HG03457 (cell line): ENCODE results near the gene CDYL.

Experiments
- ATAC-seq: cut with Tn5 transposase; IDR thresholded peaks from one replicate; pipeline ENCODE4 v1.9.1; 2021; ENCODE audit warnings: moderate number of reproducible peaks; ENCODE audit not compliant: unreplicated experiment

The CDYL gene

DNA sequence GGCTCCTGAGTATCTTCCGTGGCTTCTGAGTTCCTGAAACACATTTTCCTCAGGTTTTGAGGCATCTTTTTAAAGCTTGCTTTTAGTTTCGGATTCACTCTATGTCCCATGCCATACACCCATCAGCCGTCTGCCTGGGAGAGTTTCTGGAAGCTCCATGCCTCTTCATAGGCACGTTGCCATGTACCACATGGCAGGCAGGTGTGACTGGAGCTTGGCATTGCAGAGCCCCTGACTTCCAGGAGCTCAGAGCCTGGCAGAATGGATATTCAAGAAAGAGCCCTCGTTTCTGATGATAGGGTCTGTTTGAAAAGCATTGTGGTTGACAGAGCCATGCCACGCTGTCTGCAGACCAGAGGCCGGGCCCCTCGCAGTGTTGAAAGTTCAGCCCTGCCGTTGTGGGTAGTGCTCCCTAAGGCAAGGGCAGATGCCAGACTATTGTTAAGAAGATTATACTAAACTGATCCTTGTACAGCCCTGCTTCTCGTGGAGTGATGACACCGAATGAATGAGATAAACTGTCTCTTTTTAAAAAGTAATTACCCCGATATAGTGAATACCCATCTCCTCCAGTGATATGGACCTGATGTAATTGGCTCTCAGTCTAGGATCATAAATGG is 127.7 kb downstream of the CDYL start:
- no peak for ATAC-seq

DNA sequence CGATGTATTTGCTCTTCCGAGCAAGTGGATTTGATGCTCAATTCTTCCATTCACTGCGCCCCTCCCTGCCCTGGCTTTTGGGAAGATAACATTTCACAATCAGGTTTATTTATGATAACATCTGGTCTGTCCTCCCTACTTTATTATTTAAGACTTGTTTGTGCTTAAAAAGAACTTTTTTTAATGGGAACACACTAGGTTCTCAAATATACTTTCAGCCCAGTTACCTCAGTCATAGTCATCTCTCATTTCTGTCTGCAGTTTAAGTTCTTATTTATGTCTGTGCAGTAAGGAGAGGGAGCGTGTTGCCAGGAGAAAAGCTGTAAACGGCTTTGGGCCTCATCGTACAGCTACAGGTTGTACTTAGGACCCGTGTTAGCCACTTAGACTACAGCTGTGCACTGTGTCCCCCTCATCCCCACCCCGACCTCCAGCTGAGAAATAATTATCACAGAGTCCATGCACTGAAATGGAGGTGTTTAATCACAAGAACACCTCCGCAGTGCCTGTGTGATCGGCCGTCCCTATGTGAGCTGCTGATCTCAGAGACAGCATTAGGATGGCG is 128.3 kb downstream of the CDYL start:
- no peak for ATAC-seq

DNA sequence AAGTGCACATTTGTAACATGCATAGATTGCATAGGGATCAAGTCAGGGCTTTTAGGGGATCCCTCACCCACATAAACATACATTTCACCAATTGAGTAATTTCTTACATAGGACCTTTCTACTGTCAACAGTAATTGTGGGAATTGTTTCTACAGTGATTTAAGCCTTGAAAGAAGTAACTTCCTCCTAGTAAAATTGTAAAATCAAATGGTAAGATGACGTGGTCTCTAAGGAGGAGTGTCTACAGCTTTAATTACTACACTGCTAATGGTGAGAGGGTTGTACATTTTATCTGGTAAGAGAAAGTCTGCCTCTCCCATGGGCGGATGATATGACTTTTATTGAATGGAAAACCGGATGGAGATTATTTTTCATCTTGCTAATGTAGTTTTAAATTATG is 129.6 kb downstream of the CDYL start:
- no peak for ATAC-seq

DNA sequence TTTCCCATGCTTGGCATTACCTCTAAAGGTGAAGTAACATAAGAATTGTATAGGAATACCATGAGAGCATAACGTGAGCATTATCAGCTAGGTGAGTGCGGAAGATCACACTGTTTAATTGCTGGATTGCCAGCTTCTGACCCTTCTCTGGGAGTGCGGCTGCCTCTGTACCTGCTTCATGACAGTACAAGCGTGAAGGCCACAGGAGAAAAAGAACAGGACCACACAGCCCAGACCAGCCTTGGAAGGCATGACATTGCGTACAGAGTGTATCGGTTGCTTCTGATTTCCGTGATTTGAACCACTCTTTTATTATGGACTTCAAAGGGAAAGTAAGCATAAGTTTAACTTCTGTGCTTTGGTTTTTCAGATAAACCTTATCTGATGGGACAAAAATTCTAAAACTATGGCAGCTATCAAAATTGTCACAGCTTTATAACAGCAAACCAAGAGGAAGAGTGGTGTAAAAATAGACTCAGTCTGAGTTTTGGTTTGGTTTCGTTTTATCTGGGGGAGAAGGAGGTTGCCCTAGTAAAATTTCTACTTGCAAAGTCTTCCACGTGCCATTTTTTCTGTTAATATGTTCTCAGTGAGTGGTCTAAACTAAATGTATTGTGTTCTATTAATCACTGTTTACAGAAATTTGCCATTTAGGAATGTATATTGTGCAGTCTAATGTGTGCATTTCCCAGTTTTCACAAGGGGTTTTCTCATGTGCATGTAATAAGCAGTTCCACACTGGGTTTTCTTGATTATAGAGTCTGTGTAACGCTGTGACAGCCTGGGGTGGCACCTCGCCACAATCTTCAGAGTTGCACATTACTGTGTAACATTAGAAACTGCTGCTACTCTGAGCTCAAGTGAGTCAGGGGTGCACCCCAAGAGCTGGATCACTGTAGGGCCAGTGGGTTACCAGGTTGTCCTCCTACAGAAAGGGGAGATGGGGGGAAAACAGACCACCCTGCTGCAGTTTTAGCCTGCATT is 130.4 kb downstream of the CDYL start:
- ATAC-seq: no peak

DNA sequence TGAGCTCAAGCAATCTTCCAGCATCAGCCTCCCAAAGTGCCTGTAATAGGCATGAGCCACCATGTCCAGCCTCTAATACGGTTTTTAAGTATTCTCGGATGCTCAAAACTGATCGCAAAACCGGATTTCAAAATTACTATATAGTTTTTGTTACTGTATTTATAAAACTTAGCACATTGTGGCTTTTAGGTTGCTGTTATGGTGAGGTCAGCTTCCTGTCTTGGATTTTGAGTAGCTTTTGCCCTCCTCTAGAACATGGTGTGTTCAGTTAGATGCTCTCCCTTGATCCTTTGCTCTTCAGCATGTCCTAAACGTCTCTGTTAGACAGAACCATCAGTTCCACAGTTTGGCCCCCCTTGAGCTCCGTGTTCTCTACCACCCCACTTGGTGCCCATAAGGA is 131.4 kb downstream of the CDYL start:
- ATAC-seq: no peak

DNA sequence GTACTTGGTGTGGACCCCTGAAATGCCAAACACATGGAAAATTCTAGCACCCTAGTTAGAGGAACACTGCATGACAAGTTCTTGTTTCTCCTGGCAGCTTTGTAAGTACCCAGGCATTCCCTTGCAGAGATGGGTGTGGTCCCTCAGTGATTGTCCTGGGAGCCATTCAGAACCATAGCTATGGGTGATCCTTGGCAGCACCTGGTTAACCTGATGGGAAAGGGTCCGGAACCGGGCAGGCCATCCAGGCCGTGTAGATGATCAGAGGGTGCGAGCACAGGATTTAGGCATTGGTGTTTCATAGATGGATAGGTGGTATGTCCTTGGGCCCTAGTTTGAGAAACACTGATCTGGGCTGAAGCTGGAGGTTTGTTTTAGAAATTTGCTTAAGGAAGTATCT is 131.9 kb downstream of the CDYL start:
- no peak for ATAC-seq

DNA sequence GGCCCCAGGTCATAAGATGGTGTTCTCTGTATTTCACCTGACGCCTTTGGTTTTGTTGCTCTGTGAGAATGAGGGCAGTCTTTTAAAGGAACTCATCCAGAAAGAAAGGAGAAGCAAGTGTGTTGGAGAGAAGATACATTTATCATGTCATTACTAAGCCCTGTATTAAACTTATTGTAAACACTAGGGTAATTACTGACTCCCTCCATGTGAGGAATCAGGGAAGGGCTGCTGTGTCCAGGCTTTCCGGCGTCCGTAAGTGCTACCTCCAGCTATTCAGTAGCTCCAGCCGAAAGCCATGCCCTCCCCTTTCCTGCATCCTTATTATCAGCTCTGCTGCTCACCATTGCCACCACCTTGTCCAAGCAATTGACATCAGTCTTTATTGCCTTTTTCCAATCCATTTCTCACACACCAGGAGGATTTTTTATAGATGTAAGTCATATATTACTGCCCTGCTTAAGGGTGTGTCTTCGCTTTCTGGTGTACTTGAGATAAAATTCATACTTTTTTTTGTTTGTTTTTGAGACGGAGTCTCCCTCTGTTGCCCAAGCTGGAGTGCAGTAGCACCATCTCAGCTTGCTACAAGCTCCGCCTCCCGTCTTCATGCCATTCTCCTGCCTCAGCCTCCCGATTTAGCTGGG is 133.0 kb downstream of the CDYL start:
- no peak for ATAC-seq

DNA sequence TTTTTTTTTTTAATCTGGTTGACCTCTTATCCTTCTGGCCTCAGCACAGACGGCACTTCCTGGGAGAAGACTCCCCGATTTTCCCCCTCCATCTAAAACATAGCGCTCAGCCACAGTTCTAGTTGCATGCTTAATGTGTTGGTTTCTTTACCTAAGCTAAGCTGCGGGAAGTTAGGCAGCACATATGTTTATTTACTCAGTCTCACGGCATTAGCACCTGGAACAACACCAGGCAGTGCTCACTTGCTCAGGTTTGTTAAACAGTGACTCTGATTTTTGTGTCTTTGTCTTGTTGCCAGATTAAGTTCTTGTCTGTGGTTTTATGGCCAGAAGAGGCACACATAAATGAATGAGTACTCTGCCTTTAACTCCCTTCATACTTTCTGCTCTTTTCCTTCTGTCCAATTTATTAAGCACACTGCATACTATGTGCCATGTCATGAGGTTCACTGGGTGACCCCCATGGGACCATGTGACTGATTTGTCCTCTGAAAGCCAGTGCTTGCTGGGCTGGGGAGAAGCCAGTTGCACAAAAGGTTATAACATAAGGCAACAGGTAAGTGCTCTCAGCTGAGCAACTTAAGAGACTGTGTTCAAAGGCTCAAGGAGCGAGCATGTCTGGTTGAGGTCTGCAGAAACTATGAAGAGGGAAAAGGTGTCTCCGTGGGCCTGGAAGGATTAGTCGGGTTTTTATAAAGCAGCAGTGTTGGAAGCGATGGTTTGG is 134.0 kb downstream of the CDYL start:
- no peak for ATAC-seq

DNA sequence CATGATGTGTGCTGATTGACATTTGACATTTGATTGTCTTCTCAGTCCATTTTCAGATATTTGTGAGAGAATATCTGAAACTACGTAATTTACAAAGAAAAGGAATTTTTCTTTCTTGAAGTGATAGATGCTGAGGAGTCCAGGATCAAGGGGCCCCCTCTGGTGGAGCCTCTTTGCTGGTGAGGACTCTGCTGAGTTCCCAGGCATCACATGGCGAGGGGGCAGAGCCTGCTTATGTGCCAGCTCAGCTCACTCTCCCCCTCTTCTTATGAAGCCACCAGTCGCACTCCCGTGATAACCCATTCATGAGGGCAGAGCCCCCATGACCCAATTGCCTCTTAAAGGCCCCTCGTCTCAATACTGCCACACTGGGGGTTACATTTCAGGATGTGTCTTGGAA is 136.4 kb downstream of the CDYL start:
- no peak for ATAC-seq

DNA sequence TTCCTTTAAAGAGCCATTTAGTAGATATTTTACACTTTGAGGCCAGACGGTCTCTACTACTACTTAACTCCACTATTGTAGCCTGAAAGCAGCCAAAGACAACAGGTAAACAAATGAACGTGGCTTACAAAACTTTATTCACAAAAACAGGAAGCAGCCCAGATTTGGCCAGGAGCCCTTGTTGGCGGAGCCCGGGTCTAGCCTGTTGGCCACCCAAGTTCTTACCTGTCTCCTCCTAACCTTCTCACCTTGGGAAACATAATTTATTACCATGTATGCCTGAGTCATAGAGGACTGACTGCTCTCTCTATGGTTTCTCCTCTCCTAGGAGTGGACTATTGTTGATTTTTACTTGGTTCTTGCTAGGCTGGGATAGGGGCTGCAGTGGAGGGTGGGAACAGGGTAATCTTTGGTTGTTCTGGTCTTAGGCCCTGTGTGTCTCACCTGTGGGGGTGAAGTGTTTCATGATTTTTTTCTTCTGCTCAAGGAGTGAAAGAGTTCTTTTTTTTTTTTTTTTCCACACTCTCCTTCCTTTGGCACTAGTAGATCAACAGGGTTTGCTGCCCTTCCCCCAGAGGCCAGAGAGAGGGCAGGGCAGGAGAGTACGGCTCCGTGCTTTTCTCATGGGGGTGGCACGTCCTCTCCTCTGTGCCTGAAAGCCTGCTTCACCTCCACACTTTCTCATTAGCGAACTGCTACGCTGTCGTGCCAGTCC is 137.7 kb downstream of the CDYL start:
- ATAC-seq: no peak

DNA sequence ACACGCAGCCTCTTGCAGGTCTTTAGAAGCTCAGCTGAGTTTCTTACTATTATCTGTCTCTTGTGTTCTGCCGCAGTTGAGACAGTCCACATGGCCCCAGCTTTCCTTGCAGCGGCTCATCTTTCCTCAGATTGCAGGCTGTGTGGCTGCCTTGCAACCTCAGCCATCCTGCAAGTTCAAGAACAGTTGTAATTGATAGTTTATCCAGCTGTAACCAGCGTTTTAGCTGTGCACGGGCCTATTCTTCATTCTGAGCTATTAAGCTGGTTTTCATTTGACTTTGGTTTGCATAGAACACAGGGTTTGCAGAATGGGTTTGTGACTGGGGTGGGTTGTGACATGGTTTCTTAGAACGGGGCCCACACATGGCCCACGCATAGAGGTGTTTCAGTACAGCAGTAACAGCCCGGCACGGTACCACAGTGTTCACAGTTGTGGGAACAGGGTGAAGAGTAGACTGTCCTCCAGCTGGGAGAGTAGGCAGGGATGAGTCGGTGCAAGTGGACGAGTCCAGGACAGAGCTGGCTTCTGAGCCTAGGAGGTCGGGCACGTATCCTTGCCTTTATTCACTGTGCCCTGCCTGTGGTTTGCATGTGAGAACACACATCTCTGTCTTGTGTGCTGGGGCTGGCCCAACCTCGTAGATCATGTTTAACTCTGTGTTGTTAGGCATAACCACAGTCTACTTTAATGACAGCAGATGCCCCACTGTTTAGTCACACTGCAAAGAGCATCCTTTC is 138.4 kb downstream of the CDYL start:
- no peak for ATAC-seq

DNA sequence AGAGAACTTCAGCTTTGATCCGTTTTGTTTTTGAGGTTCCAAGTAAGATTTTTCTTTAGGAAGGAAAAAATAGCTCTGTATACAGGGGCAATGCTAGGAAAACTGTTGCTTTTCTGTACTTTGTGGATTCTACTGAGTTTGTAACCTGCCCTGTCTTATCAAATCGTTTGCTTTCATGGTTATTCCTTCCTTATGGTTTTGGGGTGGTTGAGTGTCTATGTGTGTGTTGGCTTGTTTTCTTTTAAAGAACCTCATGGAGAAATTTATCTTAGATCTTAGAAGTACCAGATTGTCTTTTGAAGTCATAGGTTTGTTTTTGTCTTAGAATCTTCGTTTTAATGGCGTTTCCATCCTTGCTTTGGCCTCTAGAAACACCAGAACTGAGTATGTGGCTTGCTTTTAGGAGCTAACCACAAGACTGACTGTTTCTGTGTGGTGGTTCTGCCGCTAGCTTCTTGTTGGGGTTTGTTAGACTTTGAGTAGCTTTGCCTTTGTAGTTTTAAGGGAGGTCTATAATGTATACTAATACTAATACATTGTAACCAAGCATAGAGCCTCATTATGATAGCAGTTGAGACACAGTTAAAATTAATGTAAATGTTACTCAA is 140.9 kb downstream of the CDYL start:
- no peak for ATAC-seq

DNA sequence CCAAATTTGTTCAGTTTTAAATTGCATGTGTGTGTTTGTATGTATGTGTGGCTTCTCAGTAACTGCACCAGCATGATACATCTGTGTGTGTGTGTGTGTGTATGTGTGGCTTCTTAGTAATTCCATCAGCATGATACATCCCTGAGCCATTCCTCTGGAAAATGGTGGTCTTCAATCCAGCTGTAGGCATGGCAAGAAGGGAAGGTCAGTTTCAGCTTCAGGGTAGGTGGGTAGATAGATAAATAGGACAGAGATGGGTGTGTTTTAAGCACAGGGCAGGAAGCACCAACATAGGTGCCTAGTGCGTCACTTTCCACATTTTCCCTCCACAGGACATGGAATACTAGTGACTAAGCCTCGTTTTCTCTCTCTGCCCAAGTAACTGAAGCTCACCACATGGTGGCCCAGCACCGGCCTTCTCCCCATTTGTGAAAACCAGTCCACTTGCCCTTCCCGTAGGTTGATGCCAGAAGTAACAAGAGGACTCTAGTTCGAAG is 144.8 kb downstream of the CDYL start:
- no peak for ATAC-seq

DNA sequence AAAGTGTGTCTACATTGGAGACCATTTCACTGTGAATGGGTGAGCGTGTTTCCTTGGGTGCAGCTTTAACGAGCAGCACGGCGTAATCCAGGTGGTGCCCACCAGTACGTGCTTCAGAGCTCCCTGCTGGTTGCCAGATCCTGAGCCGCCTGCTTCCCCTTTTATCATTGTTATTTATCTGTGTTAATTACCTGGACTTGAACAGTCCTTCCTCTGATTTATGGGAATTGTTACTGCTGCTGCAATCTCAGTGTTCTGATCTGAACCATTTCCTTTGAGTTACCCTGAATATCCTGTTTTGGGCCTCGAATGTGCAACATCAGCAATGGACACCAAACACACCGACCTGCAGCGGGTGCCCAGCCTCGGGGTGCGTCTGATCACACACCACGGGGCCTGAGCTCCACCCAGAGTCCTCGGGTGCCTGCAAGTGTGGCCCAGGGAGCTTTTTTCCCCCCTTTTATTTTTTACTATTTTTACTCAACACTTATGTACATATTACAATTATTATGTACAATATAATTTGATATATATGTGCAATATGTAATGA is 146.4 kb downstream of the CDYL start:
- ATAC-seq: no peak

DNA sequence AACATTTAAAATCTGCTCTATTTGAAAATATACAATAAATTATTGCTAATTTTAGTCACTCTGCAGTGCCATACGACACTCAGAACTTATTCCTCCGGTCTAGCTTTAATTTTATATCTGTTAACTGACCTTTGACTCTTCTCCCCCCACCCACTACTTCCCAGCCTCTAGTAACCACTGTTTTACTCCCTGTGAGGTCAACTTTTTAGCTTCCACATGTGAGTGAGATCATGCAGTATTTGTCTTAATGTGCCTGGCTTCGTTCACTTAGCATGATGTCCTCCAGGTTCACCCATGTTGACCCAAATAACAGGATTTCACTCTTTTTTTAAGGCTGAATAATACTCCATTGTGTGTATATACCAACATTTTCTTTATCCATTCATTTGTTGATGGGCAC is 146.9 kb downstream of the CDYL start:
- ATAC-seq: no peak

DNA sequence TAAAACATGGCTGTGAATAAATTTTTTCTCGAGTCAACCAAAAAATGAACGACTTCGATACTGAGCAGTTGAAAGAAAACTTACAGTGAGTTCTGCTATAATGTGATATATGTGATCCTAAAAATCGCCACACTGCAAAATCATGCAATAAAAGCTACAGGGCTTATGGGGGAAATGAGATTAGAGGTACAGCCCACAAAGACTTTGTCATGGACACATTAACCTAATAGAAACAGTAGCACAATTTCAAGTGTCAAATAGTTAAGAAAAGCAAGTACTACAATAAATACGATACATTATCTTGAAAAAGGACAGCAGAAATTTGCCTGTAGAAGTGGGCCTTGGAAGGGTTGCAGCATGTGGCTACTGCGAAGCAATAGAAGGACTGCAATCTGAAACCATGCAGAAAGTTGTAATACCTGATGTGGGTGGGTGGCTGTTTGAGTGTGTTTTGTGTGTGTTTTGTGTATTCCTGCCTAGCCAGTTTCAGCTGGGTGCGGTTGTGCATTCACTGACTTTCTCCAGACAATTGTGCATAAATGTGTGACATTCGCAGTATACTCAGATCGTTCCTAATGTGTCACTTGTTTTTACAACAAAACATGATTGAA is 148.6 kb downstream of the CDYL start:
- ATAC-seq: no peak

DNA sequence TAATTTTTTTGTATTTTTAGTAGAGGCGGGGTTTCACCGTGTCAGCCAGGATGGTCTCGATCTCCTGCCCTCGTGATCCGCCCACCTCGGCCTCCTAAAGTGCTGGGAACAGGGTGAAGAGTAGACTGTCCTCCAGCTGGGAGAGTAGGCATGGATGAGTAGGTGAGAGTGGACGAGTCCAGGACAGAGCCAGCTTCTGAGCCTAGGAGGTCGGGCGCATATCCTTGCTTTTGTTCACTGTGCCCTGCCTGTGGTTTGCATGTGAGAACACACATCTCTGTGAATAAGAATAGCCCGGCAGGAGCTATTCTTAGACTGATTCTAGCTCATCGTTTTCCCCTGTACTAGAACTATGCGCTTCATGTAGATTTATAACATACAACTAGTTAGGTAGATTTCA is 149.4 kb downstream of the CDYL start:
- ATAC-seq: no peak

DNA sequence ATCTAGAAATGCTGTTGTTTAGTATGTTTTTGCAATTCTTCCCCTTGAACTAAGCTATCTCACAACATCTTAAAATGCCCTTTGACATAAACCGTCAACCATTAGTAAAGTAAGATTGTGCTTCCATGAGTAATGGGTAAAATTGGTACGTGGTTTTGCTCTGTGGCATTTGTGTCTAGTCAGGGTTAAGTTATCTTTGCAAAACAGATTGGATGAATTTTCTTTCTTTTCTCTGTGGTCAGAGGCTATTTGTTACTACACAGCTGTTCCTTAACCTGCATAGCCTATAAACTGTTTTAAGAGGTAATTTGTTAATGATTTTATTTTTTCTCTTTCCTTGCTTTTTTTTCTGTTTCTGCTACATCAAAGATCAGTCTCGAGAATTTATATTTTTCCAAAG is 152.2 kb downstream of the CDYL start:
- ATAC-seq: no peak
